ENCODE data around the gene CAMK2D.

The CAMK2D gene

GRCh38 chr4:113505044-113505443, 256.5 kb downstream of the CAMK2D start:
- H3K4me2 ChIP-seq (ENCODE audit: low read length) = no peak overlapping the region
- no peak overlapping the region for H3K4ac ChIP-seq (ENCODE audit: low read depth, low read length)
- H3K36me3 ChIP-seq (ENCODE audit: control insufficient read depth, insufficient read depth, low read length) = no peaks in the 10 kb centered on the region
- no peak overlapping the region for H2BK120ac ChIP-seq (ENCODE audit: low read depth, low read length)
- H3K4me1 ChIP-seq (ENCODE audit: control insufficient read depth, low read depth, low read length) = no peaks in the 10 kb centered on the region
- no peak overlapping the region for H4K5ac ChIP-seq (ENCODE audit: low read length)
- no peak overlapping the region for H2BK5ac ChIP-seq (ENCODE audit: low read length)
- H3K56ac ChIP-seq (ENCODE audit: low read length) = no peak overlapping the region
- H3K4me3 ChIP-seq (ENCODE audit: low read length) = no peak overlapping the region
- H2BK15ac ChIP-seq (replicated peaks; ENCODE audit: low read depth) = no peak overlapping the region
- H3K27me3 ChIP-seq (ENCODE audit: insufficient read depth, low read length, poor library complexity) = no peaks in the 10 kb centered on the region
- no peaks in the 10 kb centered on the region for H3K79me2 ChIP-seq (ENCODE audit: control insufficient read depth, insufficient read depth, low read length)
- H3K23ac ChIP-seq (ENCODE audit: low read length) = no peak overlapping the region
- H3K9ac ChIP-seq (ENCODE audit: low read length) = no peak overlapping the region
- H4K8ac ChIP-seq (ENCODE audit: low read depth, low read length) = no peak overlapping the region
- no CpG with 5 or more reads among the region's 5 CpGs for WGBS (ENCODE audit: extremely low coverage, insufficient coverage, low lambda C conversion rate)
- no peak for DNase-seq
- no peaks in the 10 kb centered on the region for H3K79me1 ChIP-seq (ENCODE audit: low read length)
- H2AK5ac ChIP-seq (ENCODE audit: low read length) = no peak overlapping the region
- H3K18ac ChIP-seq (ENCODE audit: low read length) = no peak overlapping the region
- H3K27ac ChIP-seq (ENCODE audit: low read depth, low read length) = no peak overlapping the region

GRCh38 chr4:113504422-113504821, 257.1 kb downstream of the CAMK2D start:
- H3K79me1 ChIP-seq (ENCODE audit: low read length) = no peaks in the 10 kb centered on the region
- no peak overlapping the region for H3K9ac ChIP-seq (ENCODE audit: low read length)
- H3K36me3 ChIP-seq (ENCODE audit: control insufficient read depth, insufficient read depth, low read length) = no peaks in the 10 kb centered on the region
- H3K4ac ChIP-seq (ENCODE audit: low read depth, low read length) = no peak overlapping the region
- no peaks in the 10 kb centered on the region for H3K79me2 ChIP-seq (ENCODE audit: control insufficient read depth, insufficient read depth, low read length)
- no peaks in the 10 kb centered on the region for H3K4me1 ChIP-seq (ENCODE audit: control insufficient read depth, low read depth, low read length)
- no peak overlapping the region for H2AK5ac ChIP-seq (ENCODE audit: low read length)
- H3K23ac ChIP-seq (ENCODE audit: low read length) = no peak overlapping the region
- H4K5ac ChIP-seq (ENCODE audit: low read length) = no peak overlapping the region
- H3K27me3 ChIP-seq (ENCODE audit: insufficient read depth, low read length, poor library complexity) = no peaks in the 10 kb centered on the region
- H3K27ac ChIP-seq (ENCODE audit: low read depth, low read length) = no peak overlapping the region
- H3K56ac ChIP-seq (ENCODE audit: low read length) = no peak overlapping the region
- no peak overlapping the region for H3K18ac ChIP-seq (ENCODE audit: low read length)
- H3K4me3 ChIP-seq (ENCODE audit: low read length) = no peak overlapping the region
- no CpG with 5 or more reads among the region's 3 CpGs for WGBS (ENCODE audit: extremely low coverage, insufficient coverage, low lambda C conversion rate)
- DNase-seq = no peak
- no peak overlapping the region for H4K8ac ChIP-seq (ENCODE audit: low read depth, low read length)
- H2BK120ac ChIP-seq (ENCODE audit: low read depth, low read length) = no peak overlapping the region
- no peak overlapping the region for H2BK5ac ChIP-seq (ENCODE audit: low read length)
- no peak overlapping the region for H2BK15ac ChIP-seq (replicated peaks; ENCODE audit: low read depth)
- no peak overlapping the region for H3K4me2 ChIP-seq (ENCODE audit: low read length)

- H3K27ac ChIP-seq (ENCODE audit: low read depth, low read length) = no peak overlapping the region
- no peaks in the 10 kb centered on the region for H3K36me3 ChIP-seq (ENCODE audit: control insufficient read depth, insufficient read depth, low read length)
- no peak overlapping the region for H3K4ac ChIP-seq (ENCODE audit: low read depth, low read length)
- H3K18ac ChIP-seq (ENCODE audit: low read length) = no peak overlapping the region
- no peak overlapping the region for H3K9ac ChIP-seq (ENCODE audit: low read length)
- no peak overlapping the region for H2AK5ac ChIP-seq (ENCODE audit: low read length)
- H2BK15ac ChIP-seq (replicated peaks; ENCODE audit: low read depth) = no peak overlapping the region
- H3K4me2 ChIP-seq (ENCODE audit: low read length) = no peak overlapping the region
- no peak overlapping the region for H2BK5ac ChIP-seq (ENCODE audit: low read length)
- H4K8ac ChIP-seq (ENCODE audit: low read depth, low read length) = no peak overlapping the region
- H3K4me1 ChIP-seq (ENCODE audit: control insufficient read depth, low read depth, low read length) = no peaks in the 10 kb centered on the region
- no peak for DNase-seq
- H3K27me3 ChIP-seq (ENCODE audit: insufficient read depth, low read length, poor library complexity) = no peaks in the 10 kb centered on the region
- H2BK120ac ChIP-seq (ENCODE audit: low read depth, low read length) = no peak overlapping the region
- H3K79me1 ChIP-seq (ENCODE audit: low read length) = no peaks in the 10 kb centered on the region
- no peak overlapping the region for H3K56ac ChIP-seq (ENCODE audit: low read length)
- H3K4me3 ChIP-seq (ENCODE audit: low read length) = no peak overlapping the region
- H4K5ac ChIP-seq (ENCODE audit: low read length) = no peak overlapping the region
- no peak overlapping the region for H3K23ac ChIP-seq (ENCODE audit: low read length)
- no peaks in the 10 kb centered on the region for H3K79me2 ChIP-seq (ENCODE audit: control insufficient read depth, insufficient read depth, low read length)
These were observed 257.8 kb downstream of the CAMK2D start for GRCh38 chr4:113503691-113504090.

- Histone ChIP-seq H2BK15ac (replicated peaks; ENCODE audit: low read depth) (no peak overlapping the region), H3K56ac (ENCODE audit: low read length) (no peak overlapping the region), H3K79me2 (ENCODE audit: control insufficient read depth, insufficient read depth, low read length) (no peaks in the 10 kb centered on the region), H3K23ac (ENCODE audit: low read length) (no peak overlapping the region), H2BK120ac (ENCODE audit: low read depth, low read length) (no peak overlapping the region), H3K4me1 (ENCODE audit: control insufficient read depth, low read depth, low read length) (no peaks in the 10 kb centered on the region), H3K27ac (ENCODE audit: low read depth, low read length) (no peak overlapping the region), H3K18ac (ENCODE audit: low read length) (no peak overlapping the region), H2BK5ac (ENCODE audit: low read length) (no peak overlapping the region), H3K79me1 (ENCODE audit: low read length) (no peaks in the 10 kb centered on the region), H4K5ac (ENCODE audit: low read length) (no peak overlapping the region), H3K4me3 (ENCODE audit: low read length) (no peak overlapping the region), H3K27me3 (ENCODE audit: insufficient read depth, low read length, poor library complexity) (no peaks in the 10 kb centered on the region), H3K9ac (ENCODE audit: low read length) (no peak overlapping the region), H3K36me3 (ENCODE audit: control insufficient read depth, insufficient read depth, low read length) (no peaks in the 10 kb centered on the region), H3K4me2 (ENCODE audit: low read length) (no peak overlapping the region), H4K8ac (ENCODE audit: low read depth, low read length) (no peak overlapping the region), H2AK5ac (ENCODE audit: low read length) (no peak overlapping the region), H3K4ac (ENCODE audit: low read depth, low read length) (no peak overlapping the region)
- DNase-seq = no peak
- no CpG with 5 or more reads among the region's 3 CpGs for WGBS (ENCODE audit: extremely low coverage, insufficient coverage, low lambda C conversion rate)
These were observed 258.6 kb downstream of the CAMK2D start for GRCh38 chr4:113502906-113503305.

GRCh38 chr4:113502476-113502875, 259.1 kb downstream of the CAMK2D start:
- Histone ChIP-seq H3K4ac (ENCODE audit: low read depth, low read length) (no peak overlapping the region), H2BK15ac (replicated peaks; ENCODE audit: low read depth) (no peak overlapping the region), H3K4me1 (ENCODE audit: control insufficient read depth, low read depth, low read length) (no peaks in the 10 kb centered on the region), H3K4me2 (ENCODE audit: low read length) (no peak overlapping the region), H3K79me1 (ENCODE audit: low read length) (no peaks in the 10 kb centered on the region), H3K4me3 (ENCODE audit: low read length) (no peak overlapping the region), H4K5ac (ENCODE audit: low read length) (no peak overlapping the region), H3K23ac (ENCODE audit: low read length) (no peak overlapping the region), H3K9ac (ENCODE audit: low read length) (no peak overlapping the region), H3K27me3 (ENCODE audit: insufficient read depth, low read length, poor library complexity) (no peaks in the 10 kb centered on the region), H2BK120ac (ENCODE audit: low read depth, low read length) (no peak overlapping the region), H3K36me3 (ENCODE audit: control insufficient read depth, insufficient read depth, low read length) (no peaks in the 10 kb centered on the region), H3K56ac (ENCODE audit: low read length) (no peak overlapping the region), H2AK5ac (ENCODE audit: low read length) (no peak overlapping the region), H4K8ac (ENCODE audit: low read depth, low read length) (no peak overlapping the region), H2BK5ac (ENCODE audit: low read length) (no peak overlapping the region), H3K18ac (ENCODE audit: low read length) (no peak overlapping the region), H3K27ac (ENCODE audit: low read depth, low read length) (no peak overlapping the region), H3K79me2 (ENCODE audit: control insufficient read depth, insufficient read depth, low read length) (no peaks in the 10 kb centered on the region)
- DNase-seq = no peak
- 100% methylated on average over 1 of the region's 1 CpG for WGBS (ENCODE audit: extremely low coverage, insufficient coverage, low lambda C conversion rate)

GRCh38 chr4:113500424-113500823, 261.1 kb downstream of the CAMK2D start:
- Histone ChIP-seq H3K9ac (ENCODE audit: low read length) (no peak overlapping the region), H4K8ac (ENCODE audit: low read depth, low read length) (no peak overlapping the region), H3K23ac (ENCODE audit: low read length) (no peak overlapping the region), H3K4ac (ENCODE audit: low read depth, low read length) (no peak overlapping the region), H3K56ac (ENCODE audit: low read length) (no peak overlapping the region), H2AK5ac (ENCODE audit: low read length) (no peak overlapping the region), H3K79me1 (ENCODE audit: low read length) (no peaks in the 10 kb centered on the region), H4K5ac (ENCODE audit: low read length) (no peak overlapping the region), H2BK15ac (replicated peaks; ENCODE audit: low read depth) (no peak overlapping the region), H3K79me2 (ENCODE audit: control insufficient read depth, insufficient read depth, low read length) (no peaks in the 10 kb centered on the region), H3K4me2 (ENCODE audit: low read length) (no peak overlapping the region), H3K27me3 (ENCODE audit: insufficient read depth, low read length, poor library complexity) (no peaks in the 10 kb centered on the region), H3K27ac (ENCODE audit: low read depth, low read length) (no peak overlapping the region), H3K18ac (ENCODE audit: low read length) (no peak overlapping the region), H2BK5ac (ENCODE audit: low read length) (no peak overlapping the region), H3K36me3 (ENCODE audit: control insufficient read depth, insufficient read depth, low read length) (peaks cover 2% of the 10 kb centered on the region), H3K4me1 (ENCODE audit: control insufficient read depth, low read depth, low read length) (no peaks in the 10 kb centered on the region), H2BK120ac (ENCODE audit: low read depth, low read length) (no peak overlapping the region), H3K4me3 (ENCODE audit: low read length) (no peak overlapping the region)
- no CpG with 5 or more reads among the region's 4 CpGs for WGBS (ENCODE audit: extremely low coverage, insufficient coverage, low lambda C conversion rate)
- no peak for DNase-seq

All from mesendoderm (in vitro differentiated cells).